ENCODE data around the gene ATPAF1. TPM values are rescaled to one million over a fixed set of nuclear protein-coding genes. Genes with fewer than 3 reads are reported as not detected.
"Not testable (repeated sequence)": the region's sequence is repeated elsewhere in the genome, so short reads cannot be mapped to it uniquely, and the experiment has no call there.

Gene ATPAF1
- total RNA-seq, 1 experiment from 2014 or later, result 58.9 TPM

- H3K36me3 ChIP-seq, result peaks cover 1% of the 10 kb centered on the region; the same call in 1 of the 2 replicates
- no peak overlapping the region for H3K4me3 ChIP-seq
- no peaks in the 10 kb centered on the region for H3K27me3 ChIP-seq
- no peak for DNase-seq
- H3K9me3 ChIP-seq (replicated peaks), result no peaks in the 10 kb centered on the region
- H3K4me1 ChIP-seq, result peaks cover 2% of the 10 kb centered on the region; the same call in 1 of the 2 replicates
- H3K27ac ChIP-seq, result no peak overlapping the region
Observed at GRCh38 chr1:46670134-46670533, 2.0 kb upstream of the ATPAF1 start.

DNA sequence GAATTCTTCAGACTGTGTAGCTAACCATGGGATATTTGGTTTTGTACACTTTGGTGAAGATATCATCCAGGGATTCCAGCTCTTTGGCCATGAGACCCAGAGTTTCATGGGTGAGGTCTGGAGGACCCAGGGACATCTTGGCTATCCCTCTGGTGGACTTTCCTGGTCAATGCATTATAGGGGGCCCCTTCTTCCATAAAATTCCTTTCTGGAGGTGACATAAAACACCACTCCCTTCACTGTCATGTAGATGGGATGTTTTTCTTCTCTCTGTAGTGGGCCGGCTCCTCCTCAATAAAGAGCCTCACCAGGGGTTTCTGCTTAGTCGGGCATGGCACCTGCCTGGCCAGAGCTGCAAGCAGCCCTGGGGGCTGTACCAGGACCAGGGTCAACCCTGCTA is 2.2 kb downstream of the ATPAF1 start:
- H3K27me3 ChIP-seq, result no peaks in the 10 kb centered on the region
- peaks cover 14% of the 10 kb centered on the region for H3K36me3 ChIP-seq
- no peak overlapping the region for H3K27ac ChIP-seq
- H3K4me3 ChIP-seq, result no peak overlapping the region
- H3K9me3 ChIP-seq (replicated peaks), result no peaks in the 10 kb centered on the region
- peaks cover 2% of the 10 kb centered on the region; the same call in 1 of the 2 replicates for H3K4me1 ChIP-seq
- no peak for DNase-seq

GRCh38 chr1:46662919-46663318 is 5.2 kb downstream of the ATPAF1 start:
- not testable (repeated sequence) for H3K27me3 ChIP-seq; H3K4me1 ChIP-seq; H3K9me3 ChIP-seq (replicated peaks); H3K4me3 ChIP-seq; H3K27ac ChIP-seq; DNase-seq
- peaks cover 17% of the 10 kb centered on the region for H3K36me3 ChIP-seq

DNA sequence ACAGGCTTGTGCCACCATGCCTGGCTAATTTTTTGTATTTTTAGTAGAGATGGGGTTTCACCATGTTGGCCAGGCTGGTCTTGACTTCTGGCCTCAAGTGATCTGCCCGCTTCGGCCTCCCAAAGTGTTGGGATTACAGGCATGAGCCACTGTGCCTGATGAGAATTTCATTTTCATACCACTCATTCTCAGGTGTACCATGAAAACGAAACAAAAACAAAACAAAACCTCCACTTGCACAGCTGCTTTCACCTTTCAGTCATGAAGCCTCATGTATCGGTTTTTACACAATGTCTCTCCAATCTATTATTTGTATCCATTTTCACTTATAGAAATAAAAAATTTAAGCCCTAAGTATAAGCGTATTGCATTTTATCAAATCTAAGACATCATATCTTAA is 8.0 kb downstream of the ATPAF1 start:
- not testable (repeated sequence) for H3K9me3 ChIP-seq (replicated peaks); H3K4me3 ChIP-seq; H3K4me1 ChIP-seq; DNase-seq; H3K27ac ChIP-seq; H3K27me3 ChIP-seq
- H3K36me3 ChIP-seq, result peaks cover 36% of the 10 kb centered on the region

DNA sequence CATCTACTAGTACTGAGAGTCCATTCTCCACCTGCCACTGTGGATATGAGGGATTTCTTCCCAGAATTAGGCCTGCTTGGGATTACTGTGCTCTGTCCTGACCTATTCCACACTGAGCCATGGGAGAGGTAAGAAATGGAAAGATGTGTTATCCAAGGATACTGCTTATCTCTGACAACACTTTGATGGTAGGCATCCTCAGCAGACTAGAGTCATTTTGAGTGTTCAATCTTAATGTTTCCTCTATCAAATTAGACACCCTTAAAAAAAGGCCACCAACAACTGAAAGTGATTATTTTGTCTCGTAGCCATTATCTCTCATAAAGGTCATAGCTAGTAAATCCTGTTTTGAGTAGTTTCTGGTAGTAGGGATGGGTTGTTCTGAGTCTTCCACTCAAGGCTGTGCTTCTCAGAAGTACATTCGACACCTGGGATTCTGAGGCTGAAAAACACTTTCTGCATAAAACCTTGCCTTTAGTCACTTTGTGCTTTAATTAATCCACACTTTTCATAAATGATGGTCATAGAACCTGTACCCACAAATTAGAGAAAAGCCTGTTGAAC is 8.8 kb downstream of the ATPAF1 start:
- Histone ChIP-seq H3K36me3 (peaks cover 41% of the 10 kb centered on the region), H3K27ac (no peak overlapping the region), H3K27me3 (no peaks in the 10 kb centered on the region), H3K4me1 (no peaks in the 10 kb centered on the region), H3K9me3 (replicated peaks) (0 out of 2 replicates have a peak, but pooled peaks cover 3% of the 10 kb centered on the region), H3K4me3 (no peak overlapping the region)
- no peak for DNase-seq

DNA sequence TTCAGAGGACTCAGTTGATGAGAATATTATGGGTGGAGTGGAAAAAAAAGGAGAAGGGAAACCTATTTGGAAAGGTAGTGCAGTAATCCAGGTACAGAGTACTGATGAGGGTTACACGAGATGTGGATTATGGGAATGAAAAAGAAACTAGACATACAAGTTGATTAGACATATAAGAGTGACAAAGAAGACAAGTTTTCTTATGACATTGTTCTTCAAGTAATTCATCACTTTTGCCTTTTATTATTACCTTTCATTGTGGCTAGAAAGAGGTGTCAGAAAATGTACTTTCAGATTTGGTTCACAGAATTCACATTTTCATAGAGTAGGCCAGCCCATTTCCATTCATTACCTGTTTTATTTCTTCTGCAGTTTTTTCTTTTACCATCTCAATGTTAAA is 10.4 kb downstream of the ATPAF1 start:
- H3K4me1 ChIP-seq, result no peaks in the 10 kb centered on the region
- H3K9me3 ChIP-seq (replicated peaks), result 0 out of 2 replicates have a peak, but pooled peaks cover 3% of the 10 kb centered on the region
- no peak overlapping the region for H3K27ac ChIP-seq
- no peak overlapping the region for H3K4me3 ChIP-seq
- H3K36me3 ChIP-seq, result peaks cover 29% of the 10 kb centered on the region
- no peaks in the 10 kb centered on the region for H3K27me3 ChIP-seq
- no peak for DNase-seq

GRCh38 chr1:46656643-46657042 is 11.5 kb downstream of the ATPAF1 start:
- H3K9me3 ChIP-seq (replicated peaks), result 0 out of 2 replicates have a peak, but pooled peaks cover 3% of the 10 kb centered on the region
- no peak overlapping the region for H3K4me3 ChIP-seq
- H3K4me1 ChIP-seq, result no peaks in the 10 kb centered on the region
- H3K27me3 ChIP-seq, result no peaks in the 10 kb centered on the region
- H3K36me3 ChIP-seq, result peaks cover 31% of the 10 kb centered on the region
- no peak for DNase-seq
- no peak overlapping the region for H3K27ac ChIP-seq

DNA sequence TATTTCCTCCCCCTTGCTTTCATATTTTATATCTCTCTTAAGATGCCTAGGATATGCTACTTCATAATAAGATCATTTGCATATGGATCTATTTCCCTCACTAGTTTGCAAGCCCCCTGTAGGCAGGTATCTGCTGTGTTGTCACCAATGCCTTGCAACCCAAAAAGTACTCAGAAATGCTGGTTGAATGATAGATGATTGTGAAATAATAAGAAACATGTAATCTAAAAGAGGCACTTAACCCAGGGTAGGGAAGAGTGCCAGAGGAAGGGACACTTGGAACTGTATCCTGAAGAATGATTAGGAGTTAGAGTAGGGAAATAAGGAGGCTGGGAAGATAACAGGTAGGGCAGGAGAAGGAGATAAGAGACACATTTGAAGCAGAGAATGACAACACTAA is 12.3 kb downstream of the ATPAF1 start:
- H3K27me3 ChIP-seq, result no peaks in the 10 kb centered on the region
- no peak overlapping the region for H3K27ac ChIP-seq
- H3K4me1 ChIP-seq, result no peaks in the 10 kb centered on the region
- DNase-seq, result no peak
- peaks cover 31% of the 10 kb centered on the region for H3K36me3 ChIP-seq
- 0 out of 2 replicates have a peak, but pooled peaks cover 3% of the 10 kb centered on the region for H3K9me3 ChIP-seq (replicated peaks)
- no peak overlapping the region for H3K4me3 ChIP-seq

DNA sequence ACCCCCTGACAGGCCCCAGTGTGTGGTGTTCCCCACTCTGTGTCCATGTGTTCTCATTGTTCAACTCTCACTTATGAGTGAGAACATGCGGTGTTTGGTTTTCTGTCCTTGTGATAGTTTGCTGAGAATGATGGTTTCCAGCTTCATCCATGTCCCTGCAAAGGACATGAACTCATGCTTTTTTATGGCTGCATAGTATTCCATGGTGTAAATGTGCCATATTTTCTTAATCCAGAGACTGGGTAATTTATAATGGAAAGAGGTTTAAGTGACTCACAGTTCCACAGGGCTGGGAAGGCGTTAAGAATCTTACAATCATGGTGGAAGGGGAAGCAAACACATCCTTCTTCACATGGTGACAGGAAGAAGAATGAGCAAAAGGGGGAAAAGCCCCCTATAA is 13.5 kb downstream of the ATPAF1 start:
- not testable (repeated sequence) for H3K27me3 ChIP-seq; DNase-seq; H3K4me1 ChIP-seq; H3K27ac ChIP-seq; H3K9me3 ChIP-seq (replicated peaks); H3K4me3 ChIP-seq
- H3K36me3 ChIP-seq, result peaks cover 43% of the 10 kb centered on the region

DNA sequence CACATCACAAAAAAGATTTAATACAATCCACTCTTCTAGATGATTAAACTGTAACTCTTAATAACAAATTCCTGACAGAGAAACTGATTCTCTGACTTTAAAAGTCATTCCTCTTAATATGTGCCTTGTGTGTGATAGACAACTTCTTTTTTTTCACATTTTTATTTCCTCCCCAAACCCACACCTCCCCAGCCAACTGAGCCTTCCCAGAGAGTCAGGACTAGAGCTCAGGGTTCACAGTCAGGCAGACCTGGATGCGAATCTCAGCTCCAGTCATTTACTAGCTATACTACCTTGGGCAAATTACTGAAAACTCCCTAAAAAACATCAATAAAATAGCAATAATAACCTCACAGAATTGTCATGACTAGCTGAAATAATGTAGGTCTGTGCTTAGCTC is 14.2 kb downstream of the ATPAF1 start:
- no peak for DNase-seq
- no peaks in the 10 kb centered on the region for H3K4me1 ChIP-seq
- H3K4me3 ChIP-seq, result no peak overlapping the region
- no peaks in the 10 kb centered on the region for H3K27me3 ChIP-seq
- H3K9me3 ChIP-seq (replicated peaks), result 0 out of 2 replicates have a peak, but pooled peaks cover 8% of the 10 kb centered on the region
- peaks cover 49% of the 10 kb centered on the region for H3K36me3 ChIP-seq
- no peak overlapping the region for H3K27ac ChIP-seq

DNA sequence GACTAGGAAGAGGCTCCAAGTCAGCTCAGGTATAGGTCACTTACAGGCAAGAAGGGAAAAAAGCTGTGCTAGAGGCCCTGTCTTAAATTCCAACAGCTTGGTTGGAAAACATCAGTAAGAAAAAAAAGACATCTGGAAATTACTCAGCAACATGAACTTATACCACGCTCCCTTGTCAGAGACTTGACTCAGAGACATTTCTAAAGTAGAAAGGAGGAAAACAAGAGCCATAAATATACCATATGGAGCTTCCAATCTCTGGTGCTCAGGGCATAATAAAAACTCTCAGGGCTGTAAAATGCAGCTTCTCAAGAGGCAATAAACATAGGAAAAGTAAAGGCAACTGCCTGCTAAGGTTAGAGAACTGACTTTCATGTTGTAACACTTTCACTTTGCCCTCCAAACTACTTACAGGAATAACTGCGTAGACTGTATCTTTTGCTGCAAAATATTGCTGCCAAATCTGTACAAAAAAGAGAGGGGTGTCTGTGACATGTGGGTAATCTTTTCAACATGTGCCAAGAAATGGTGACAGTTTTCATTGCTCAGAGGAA is 14.7 kb downstream of the ATPAF1 start:
- Histone ChIP-seq H3K27ac (no peak overlapping the region), H3K4me1 (no peaks in the 10 kb centered on the region), H3K27me3 (no peaks in the 10 kb centered on the region), H3K4me3 (no peak overlapping the region), H3K36me3 (peaks cover 49% of the 10 kb centered on the region), H3K9me3 (replicated peaks) (0 out of 2 replicates have a peak, but pooled peaks cover 8% of the 10 kb centered on the region)
- no peak for DNase-seq

DNA sequence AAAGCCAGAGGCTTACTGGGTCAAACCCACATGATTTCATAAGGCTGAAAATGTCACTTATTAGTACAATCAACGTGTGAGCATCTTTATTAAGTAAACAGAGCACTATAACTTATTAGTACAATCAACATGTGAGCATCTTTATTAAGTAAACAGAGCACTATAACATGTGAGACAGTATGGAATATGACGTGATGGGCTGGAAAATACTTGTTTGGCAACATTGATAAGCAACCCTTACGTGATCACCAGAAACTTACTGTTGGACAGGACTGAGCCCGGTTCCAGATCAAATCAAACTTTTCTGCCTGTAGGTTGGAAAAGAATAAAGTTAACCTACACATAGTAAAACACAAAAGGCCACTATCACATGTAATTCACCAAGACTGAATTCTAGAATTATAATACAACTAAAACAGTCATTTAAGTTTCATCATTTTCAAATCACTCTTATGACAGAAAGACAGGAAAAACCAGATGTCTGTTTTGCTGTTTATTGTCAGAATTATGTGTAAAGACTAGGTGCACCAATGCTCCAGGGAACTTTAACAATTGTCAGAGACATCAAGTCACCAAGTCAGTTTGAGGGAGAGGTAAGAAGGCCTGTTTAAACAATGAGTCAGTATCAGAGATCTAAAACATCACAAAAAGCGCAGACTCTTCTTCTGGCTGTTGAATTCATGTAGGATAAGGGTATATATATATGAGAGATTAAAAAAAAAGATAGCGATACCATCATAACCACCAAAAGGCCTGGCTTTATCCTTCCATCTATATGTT is 15.7 kb downstream of the ATPAF1 start:
- Histone ChIP-seq H3K36me3 (peaks cover 50% of the 10 kb centered on the region), H3K4me3 (no peak overlapping the region), H3K27me3 (no peaks in the 10 kb centered on the region), H3K9me3 (replicated peaks) (0 out of 2 replicates have a peak, but pooled peaks cover 8% of the 10 kb centered on the region), H3K4me1 (no peaks in the 10 kb centered on the region), H3K27ac (no peak overlapping the region)
- no peak for DNase-seq

- not testable (repeated sequence) for DNase-seq; H3K27ac ChIP-seq; H3K4me3 ChIP-seq; H3K9me3 ChIP-seq (replicated peaks); H3K4me1 ChIP-seq; H3K27me3 ChIP-seq
- peaks cover 42% of the 10 kb centered on the region for H3K36me3 ChIP-seq
Observed at GRCh38 chr1:46651152-46651551, 17.0 kb downstream of the ATPAF1 start.

GRCh38 chr1:46650491-46650890 is 17.7 kb downstream of the ATPAF1 start:
- H3K27ac ChIP-seq, result no peak overlapping the region
- H3K4me3 ChIP-seq, result no peak overlapping the region
- 0 out of 2 replicates have a peak, but pooled peaks cover 8% of the 10 kb centered on the region for H3K9me3 ChIP-seq (replicated peaks)
- peaks cover 37% of the 10 kb centered on the region for H3K36me3 ChIP-seq
- no peaks in the 10 kb centered on the region for H3K27me3 ChIP-seq
- no peak for DNase-seq
- H3K4me1 ChIP-seq, result no peaks in the 10 kb centered on the region

DNA sequence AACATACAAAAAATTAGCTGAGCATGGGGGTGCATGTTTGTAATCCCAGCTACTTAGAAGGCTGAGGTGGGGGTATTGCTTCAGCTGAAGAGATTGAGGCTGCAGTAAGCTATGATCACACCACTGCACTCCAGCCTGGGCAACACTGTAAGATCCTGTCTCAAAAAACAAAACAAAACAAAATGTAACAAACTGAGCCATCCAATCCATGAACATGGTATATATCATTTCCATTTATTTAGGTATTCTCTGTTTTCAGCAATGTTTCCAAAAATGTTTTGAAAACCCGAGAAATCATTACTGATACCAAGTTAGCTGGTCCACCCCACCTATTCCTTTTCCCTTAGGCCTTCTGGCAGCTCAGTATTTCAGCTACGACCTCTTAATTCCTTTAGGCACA is 18.4 kb downstream of the ATPAF1 start:
- H3K4me1 ChIP-seq, result no peaks in the 10 kb centered on the region
- no peak overlapping the region for H3K27ac ChIP-seq
- no peak for DNase-seq
- peaks cover 30% of the 10 kb centered on the region for H3K36me3 ChIP-seq
- H3K9me3 ChIP-seq (replicated peaks), result 0 out of 2 replicates have a peak, but pooled peaks cover 5% of the 10 kb centered on the region
- H3K27me3 ChIP-seq, result no peaks in the 10 kb centered on the region
- no peak overlapping the region for H3K4me3 ChIP-seq
